Measurements from ENCODE around the gene PXDN. TPM values are rescaled to one million over a fixed set of nuclear protein-coding genes. Genes with fewer than 3 reads are reported as not detected.
A peak's percentile ranks its signal among the peaks of the same experiment; 100 is the strongest.

PXDN gene
- total and polyA plus RNA-seq, 2 donors (not counting 3 experiments of a cell fraction or from before 2014, with no cell fraction given), result 231 to 308 TPM

DNA sequence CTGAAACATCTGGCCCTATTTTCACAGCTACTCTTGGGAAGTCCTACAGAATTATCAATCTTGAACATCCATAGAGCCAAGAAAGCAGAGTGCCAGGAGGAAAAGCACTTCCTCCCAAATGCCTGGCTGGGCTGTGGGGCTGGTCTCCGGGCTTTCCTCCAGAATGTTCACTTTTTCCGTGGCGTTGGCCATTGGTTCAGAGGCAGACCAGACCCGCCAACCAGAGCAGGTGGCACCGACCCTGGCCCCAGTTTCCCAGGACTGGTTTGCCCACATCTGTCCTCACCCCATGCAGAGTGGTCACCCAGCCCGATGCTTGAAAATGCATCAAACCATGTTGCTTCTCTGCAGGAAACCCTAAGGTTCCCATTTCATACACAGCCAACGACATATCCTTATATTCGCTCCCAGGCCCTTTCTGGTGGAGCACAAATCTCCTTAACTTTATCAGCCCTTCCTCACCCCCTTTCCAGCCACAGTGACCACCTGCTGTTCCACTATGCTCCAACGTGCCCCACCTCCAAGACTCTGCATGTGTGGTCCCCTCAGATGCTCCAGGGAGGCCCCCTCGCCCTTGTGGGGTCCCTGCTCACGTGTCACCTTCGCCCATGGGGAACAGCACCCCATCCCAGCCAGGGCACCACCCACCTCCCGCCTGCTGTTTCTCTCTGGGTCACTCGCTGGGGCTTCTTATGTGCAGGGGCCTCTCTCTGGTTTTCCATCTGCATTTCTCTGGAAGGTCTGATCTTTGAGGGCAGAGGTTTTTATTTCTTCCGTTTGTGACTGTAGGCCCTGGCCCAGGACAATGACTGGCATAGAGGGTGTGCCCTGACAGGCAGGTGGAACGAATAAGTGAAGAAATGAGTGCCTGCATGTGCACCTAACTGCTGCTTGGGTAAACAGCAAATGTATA, 92.9 kb downstream of the PXDN start:
- no peak overlapping the region for H2AFZ ChIP-seq (ENCODE audit: low read depth, low read length)
- no peaks in the 10 kb centered on the region for H4K20me1 ChIP-seq (replicated peaks; ENCODE audit: control insufficient read depth, extremely low read depth, insufficient read depth, low read length)
- H3K27ac ChIP-seq (ENCODE audit: insufficient read depth, low read depth, low read length), result no peak overlapping the region
- CTCF ChIA-PET, result no interaction called here
- no TSS peak for BruUV-seq (replicated peaks)
- H3K4me2 ChIP-seq (ENCODE audit: insufficient read depth, low read length), result no peak overlapping the region
- H3K27me3 ChIP-seq (ENCODE audit: control insufficient read depth in 2 of 2, insufficient read depth in 2 of 2, low read length in 2 of 2), result no peaks in the 10 kb centered on the region
- no peaks in the 10 kb centered on the region for H3K9me3 ChIP-seq (replicated peaks; ENCODE audit: control insufficient read depth, insufficient read depth, low read length)
- no peaks in the 10 kb centered on the region for H3K79me2 ChIP-seq (ENCODE audit: control insufficient read depth, insufficient read depth, low read length)
- DNase-seq (ENCODE audit: low read depth, low spot score) (peak; percentile 41), FAIRE-seq (no peak)
- no peak overlapping the region for H3K4me3 ChIP-seq (replicated peaks in 1 of 3; ENCODE audit: insufficient read depth in 1 of 3, low read depth in 1 of 3, low read length in 3 of 3)
- dilution Hi-C loops (cut with MboI; ENCODE audit: extremely low pct_ligation_motif_present, low sequenced_read_pairs) (no loop called here), intact Hi-C loops (cut with micrococcal nuclease) (no loop called here)
- POLR2A ChIA-PET, result no interaction called here
- H3K9ac ChIP-seq (replicated peaks; ENCODE audit: extremely low read depth, insufficient read depth, low read length), result no peak overlapping the region
- TF ChIP-seq POLR2A (IDR thresholded peaks at IDR 0.05; ENCODE audit: low read depth, low read length) (no peak), FOS (IDR thresholded peaks at IDR 0.05; ENCODE audit: borderline replicate concordance, insufficient read depth, low read length) (no peak), MYC (IDR thresholded peaks at IDR 0.05; ENCODE audit: low read depth, low read length) (no peak), POLR2AphosphoS5 (IDR thresholded peaks at IDR 0.05; ENCODE audit: insufficient read depth, low read depth, low read length) (no peak), GATA2 (IDR thresholded peaks at IDR 0.05; ENCODE audit: insufficient read depth, insufficient read length, low read depth, low read length) (no peak), JUN (IDR thresholded peaks at IDR 0.05; ENCODE audit: borderline replicate concordance, insufficient read depth, insufficient read length, low read depth) (no peak), EZH2 (IDR thresholded peaks at IDR 0.05; ENCODE audit: borderline replicate concordance, low read depth, low read length, severe bottlenecking) (no peak)
- TF ChIP-seq, protein P1, sequence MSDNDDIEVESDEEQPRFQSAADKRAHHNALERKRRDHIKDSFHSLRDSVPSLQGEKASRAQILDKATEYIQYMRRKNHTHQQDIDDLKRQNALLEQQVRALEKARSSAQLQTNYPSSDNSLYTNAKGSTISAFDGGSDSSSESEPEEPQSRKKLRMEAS (IDR thresholded peaks at IDR 0.05; ENCODE audit: insufficient read depth, insufficient read length), result no peak
- TF ChIP-seq, protein P2, sequence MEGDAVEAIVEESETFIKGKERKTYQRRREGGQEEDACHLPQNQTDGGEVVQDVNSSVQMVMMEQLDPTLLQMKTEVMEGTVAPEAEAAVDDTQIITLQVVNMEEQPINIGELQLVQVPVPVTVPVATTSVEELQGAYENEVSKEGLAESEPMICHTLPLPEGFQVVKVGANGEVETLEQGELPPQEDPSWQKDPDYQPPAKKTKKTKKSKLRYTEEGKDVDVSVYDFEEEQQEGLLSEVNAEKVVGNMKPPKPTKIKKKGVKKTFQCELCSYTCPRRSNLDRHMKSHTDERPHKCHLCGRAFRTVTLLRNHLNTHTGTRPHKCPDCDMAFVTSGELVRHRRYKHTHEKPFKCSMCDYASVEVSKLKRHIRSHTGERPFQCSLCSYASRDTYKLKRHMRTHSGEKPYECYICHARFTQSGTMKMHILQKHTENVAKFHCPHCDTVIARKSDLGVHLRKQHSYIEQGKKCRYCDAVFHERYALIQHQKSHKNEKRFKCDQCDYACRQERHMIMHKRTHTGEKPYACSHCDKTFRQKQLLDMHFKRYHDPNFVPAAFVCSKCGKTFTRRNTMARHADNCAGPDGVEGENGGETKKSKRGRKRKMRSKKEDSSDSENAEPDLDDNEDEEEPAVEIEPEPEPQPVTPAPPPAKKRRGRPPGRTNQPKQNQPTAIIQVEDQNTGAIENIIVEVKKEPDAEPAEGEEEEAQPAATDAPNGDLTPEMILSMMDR (IDR thresholded peaks at IDR 0.05; ENCODE audit: extremely low read depth in 1 of 2, insufficient read depth in 1 of 2, low read depth in 1 of 2, low read length in 2 of 2), result no peak
- H3K9me1 ChIP-seq (replicated peaks; ENCODE audit: control insufficient read depth, extremely low read depth, insufficient read depth, low read length), result no peaks in the 10 kb centered on the region
- H3K4me1 ChIP-seq (ENCODE audit: control insufficient read depth, extremely low read depth, insufficient read depth, low read length), result peaks cover 5% of the 10 kb centered on the region
- H3K36me3 ChIP-seq (ENCODE audit: control insufficient read depth in 2 of 2, extremely low read depth in 1 of 2, insufficient read depth in 2 of 2, low read length in 2 of 2), result peaks cover 11 to 33% of the 10 kb centered on the region in 2 experiments
